Keratinocyte (primary cell): ENCODE results near the gene ZC3H14.

Experiments
- EZH2 ChIP-seq: IDR thresholded peaks from one replicate; pipeline ENCODE4 v1.6.1; 2012; ENCODE audit warnings: inconsistent platforms, mild to moderate bottlenecking, low read length, moderate library complexity
- TF ChIP-seq, protein P1 (sequence below), 3 experiments: IDR thresholded peaks in 1 of 3; conservative IDR thresholded peaks in 1 of 3; optimal IDR thresholded peaks in 1 of 3; 2 replicates in 2 of 3; 3 replicates in 1 of 3; pipeline versions ENCODE3 to v1.5.1; 2011; ENCODE audit warnings: low read length in 3 of 3, mild to moderate bottlenecking in 3 of 3, moderate library complexity in 2 of 3, control low read depth in 1 of 3, inconsistent platforms in 1 of 3; ENCODE audit not compliant: insufficient read depth in 2 of 3; ENCODE audit errors: extremely low read depth in 1 of 3

DNA sequence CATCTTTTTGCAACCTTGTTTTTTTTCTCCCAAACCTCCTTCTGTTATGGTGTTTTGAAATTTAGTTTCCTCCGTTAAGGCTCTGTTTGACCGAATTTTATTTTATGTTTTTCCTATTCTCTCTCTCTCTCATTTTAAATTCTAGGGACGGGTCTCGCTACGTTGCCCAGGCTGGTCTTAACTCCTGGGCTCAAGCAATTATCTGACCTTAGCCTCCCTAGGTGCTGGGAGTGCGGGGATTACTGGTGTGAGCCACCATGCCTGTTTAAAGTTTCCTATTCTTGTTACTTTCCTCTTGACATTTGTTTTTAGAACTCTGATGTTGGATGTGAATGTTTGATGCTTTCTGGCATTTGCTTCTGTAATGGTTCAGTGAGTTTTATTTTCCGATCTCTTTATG is 1.0 kb downstream of the ZC3H14 start:
- TF ChIP-seq, protein P1, sequence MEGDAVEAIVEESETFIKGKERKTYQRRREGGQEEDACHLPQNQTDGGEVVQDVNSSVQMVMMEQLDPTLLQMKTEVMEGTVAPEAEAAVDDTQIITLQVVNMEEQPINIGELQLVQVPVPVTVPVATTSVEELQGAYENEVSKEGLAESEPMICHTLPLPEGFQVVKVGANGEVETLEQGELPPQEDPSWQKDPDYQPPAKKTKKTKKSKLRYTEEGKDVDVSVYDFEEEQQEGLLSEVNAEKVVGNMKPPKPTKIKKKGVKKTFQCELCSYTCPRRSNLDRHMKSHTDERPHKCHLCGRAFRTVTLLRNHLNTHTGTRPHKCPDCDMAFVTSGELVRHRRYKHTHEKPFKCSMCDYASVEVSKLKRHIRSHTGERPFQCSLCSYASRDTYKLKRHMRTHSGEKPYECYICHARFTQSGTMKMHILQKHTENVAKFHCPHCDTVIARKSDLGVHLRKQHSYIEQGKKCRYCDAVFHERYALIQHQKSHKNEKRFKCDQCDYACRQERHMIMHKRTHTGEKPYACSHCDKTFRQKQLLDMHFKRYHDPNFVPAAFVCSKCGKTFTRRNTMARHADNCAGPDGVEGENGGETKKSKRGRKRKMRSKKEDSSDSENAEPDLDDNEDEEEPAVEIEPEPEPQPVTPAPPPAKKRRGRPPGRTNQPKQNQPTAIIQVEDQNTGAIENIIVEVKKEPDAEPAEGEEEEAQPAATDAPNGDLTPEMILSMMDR (optimal IDR thresholded peaks at IDR 0.05 in 1 of 3, IDR thresholded peaks at IDR 0.05 in 1 of 3, conservative IDR thresholded peaks at IDR 0.05 in 1 of 3; ENCODE audit: extremely low read depth in 1 of 3, insufficient read depth in 2 of 3, low read length in 3 of 3) = no peak
- TF ChIP-seq EZH2 = no peak
